ENCODE measurements around the gene SLC25A24.

DNA sequence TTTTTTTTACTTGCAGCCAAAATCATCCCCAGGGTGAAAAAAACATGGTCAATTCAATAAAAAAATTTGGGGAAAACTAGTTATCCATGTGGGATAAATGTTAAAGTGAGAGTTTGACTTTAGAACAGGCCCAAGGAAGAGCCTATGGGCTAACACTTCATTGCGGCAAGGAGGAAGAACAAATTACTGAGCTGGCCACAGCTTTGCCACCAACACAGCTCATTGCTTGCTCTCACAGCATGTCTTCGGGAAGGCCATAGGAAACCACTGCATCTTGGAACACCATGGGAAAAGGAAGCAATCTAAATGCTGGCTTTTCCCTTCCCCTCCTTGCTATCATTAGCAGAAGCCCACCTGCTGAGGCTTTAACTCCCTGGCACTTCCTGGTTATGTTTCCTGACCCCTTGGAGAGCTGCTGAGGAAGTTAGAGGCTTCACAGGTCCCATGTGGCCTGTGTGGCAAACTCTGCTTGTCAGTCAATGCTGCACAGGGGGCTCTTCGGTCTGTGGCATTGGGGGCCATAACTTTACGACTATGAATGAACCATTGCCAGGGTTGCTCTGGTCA is 86.0 kb downstream of the SLC25A24 start:
- TF ChIP-seq, protein P1, sequence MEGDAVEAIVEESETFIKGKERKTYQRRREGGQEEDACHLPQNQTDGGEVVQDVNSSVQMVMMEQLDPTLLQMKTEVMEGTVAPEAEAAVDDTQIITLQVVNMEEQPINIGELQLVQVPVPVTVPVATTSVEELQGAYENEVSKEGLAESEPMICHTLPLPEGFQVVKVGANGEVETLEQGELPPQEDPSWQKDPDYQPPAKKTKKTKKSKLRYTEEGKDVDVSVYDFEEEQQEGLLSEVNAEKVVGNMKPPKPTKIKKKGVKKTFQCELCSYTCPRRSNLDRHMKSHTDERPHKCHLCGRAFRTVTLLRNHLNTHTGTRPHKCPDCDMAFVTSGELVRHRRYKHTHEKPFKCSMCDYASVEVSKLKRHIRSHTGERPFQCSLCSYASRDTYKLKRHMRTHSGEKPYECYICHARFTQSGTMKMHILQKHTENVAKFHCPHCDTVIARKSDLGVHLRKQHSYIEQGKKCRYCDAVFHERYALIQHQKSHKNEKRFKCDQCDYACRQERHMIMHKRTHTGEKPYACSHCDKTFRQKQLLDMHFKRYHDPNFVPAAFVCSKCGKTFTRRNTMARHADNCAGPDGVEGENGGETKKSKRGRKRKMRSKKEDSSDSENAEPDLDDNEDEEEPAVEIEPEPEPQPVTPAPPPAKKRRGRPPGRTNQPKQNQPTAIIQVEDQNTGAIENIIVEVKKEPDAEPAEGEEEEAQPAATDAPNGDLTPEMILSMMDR (IDR thresholded peaks at IDR 0.05) = no peak
- no peak for TF ChIP-seq POLR2A (IDR thresholded peaks at IDR 0.05)

Data from right lobe of liver (tissue), 4 donors.